Esophagus muscularis mucosa (tissue), 4 donors: ENCODE data around the gene ERBB2. TPM values are rescaled to one million over a fixed set of nuclear protein-coding genes. Genes with fewer than 3 reads are reported as not detected.

ENCODE experiments used
- DNase-seq: peaks from one replicate; pipeline ENCODE4 v3.0.0-alpha.2; 2017; ENCODE audit errors: extremely low spot score
- H3K27ac ChIP-seq, 4 donors: fragments of 200-600 bp; sonication (generic); replicated peaks in 1 of 4; 1 replicate in 3 of 4; 2 replicates in 1 of 4; pipeline ENCODE4 v1.5.1; 2016 to 2019; ENCODE audit warnings: mild to moderate bottlenecking in 1 of 4
- H3K27me3 ChIP-seq, 4 donors: fragments of 200-600 bp; sonication (generic); one replicate each; pipeline versions ENCODE4 v1.5.1 to v1.6.0; 2016 to 2019
- H3K36me3 ChIP-seq, 4 donors: fragments of 200-600 bp; sonication (generic); one replicate each; pipeline ENCODE4 v1.5.1; 2016 to 2019
- H3K4me1 ChIP-seq, 4 donors: fragments of 200-600 bp; sonication (generic); one replicate each; pipeline ENCODE4 v1.5.1; 2016 to 2019
- H3K4me3 ChIP-seq, 4 donors: fragments of 200-600 bp; sonication (generic); 1 replicate in 2 of 4; 2 replicates in 2 of 4; pipeline ENCODE4 v1.5.1; 2016 to 2019; ENCODE audit warnings: mild to moderate bottlenecking in 4 of 4, moderate library complexity in 1 of 4
- H3K9me3 ChIP-seq, 4 donors: fragments of 200-600 bp; sonication (generic); 1 replicate in 3 of 4; 2 replicates in 1 of 4; pipeline ENCODE4 v1.5.1; 2016 to 2019
- EP300 ChIP-seq: sonication (generic); formaldehyde crosslinking; IDR thresholded peaks from one replicate; pipeline ENCODE4 v1.6.1; 2017; ENCODE audit warnings: antibody characterized with exemption
- POLR2A ChIP-seq: fragments of 450-650 bp; IDR thresholded peaks from one replicate; pipeline ENCODE4 v1.6.1; 2017; ENCODE audit warnings: antibody characterized with exemption, moderate library complexity, mild to moderate bottlenecking, low read depth
- POLR2AphosphoS5 ChIP-seq, 2 donors: sonication (generic); formaldehyde crosslinking; IDR thresholded peaks; one replicate each; pipeline ENCODE4 v1.6.1; 2017; ENCODE audit warnings: antibody characterized with exemption in 2 of 2
- WGBS: methylation state at CpG from one replicate; pipeline ENCODE4 v1.1.5; 2018; 5-methylcytosine and 5-hydroxymethylcytosine counted together
- intact Hi-C: fragments of 100-400 bp; cut with DNase I; formaldehyde crosslinking; loops from one replicate; pipeline ENCODE4 v1.15.1; 2023
- total RNA-seq, 4 donors: library from RNA; depleted of rRNA; stranded (reverse); fragments of >200 nt; gene quantifications; one replicate each; pipeline versions ENCODE4 v1.1.0 to v1.2.1, GENCODE V29; 2016
- TF ChIP-seq, protein P1 (sequence below), 3 experiments: fragments of 200-600 bp in 2 of 3; fragments of 450-650 bp in 1 of 3; sonication (generic) in 2 of 3; IDR thresholded peaks; one replicate each; pipeline ENCODE4 v1.5.1; 2017 to 2019; ENCODE audit warnings: antibody characterized with exemption in 3 of 3, mild to moderate bottlenecking in 2 of 3, moderate library complexity in 1 of 3

ERBB2 gene
- total RNA-seq, 4 donors from 2014 or later = 36.8 to 67.7 (median 57.7) TPM

DNA sequence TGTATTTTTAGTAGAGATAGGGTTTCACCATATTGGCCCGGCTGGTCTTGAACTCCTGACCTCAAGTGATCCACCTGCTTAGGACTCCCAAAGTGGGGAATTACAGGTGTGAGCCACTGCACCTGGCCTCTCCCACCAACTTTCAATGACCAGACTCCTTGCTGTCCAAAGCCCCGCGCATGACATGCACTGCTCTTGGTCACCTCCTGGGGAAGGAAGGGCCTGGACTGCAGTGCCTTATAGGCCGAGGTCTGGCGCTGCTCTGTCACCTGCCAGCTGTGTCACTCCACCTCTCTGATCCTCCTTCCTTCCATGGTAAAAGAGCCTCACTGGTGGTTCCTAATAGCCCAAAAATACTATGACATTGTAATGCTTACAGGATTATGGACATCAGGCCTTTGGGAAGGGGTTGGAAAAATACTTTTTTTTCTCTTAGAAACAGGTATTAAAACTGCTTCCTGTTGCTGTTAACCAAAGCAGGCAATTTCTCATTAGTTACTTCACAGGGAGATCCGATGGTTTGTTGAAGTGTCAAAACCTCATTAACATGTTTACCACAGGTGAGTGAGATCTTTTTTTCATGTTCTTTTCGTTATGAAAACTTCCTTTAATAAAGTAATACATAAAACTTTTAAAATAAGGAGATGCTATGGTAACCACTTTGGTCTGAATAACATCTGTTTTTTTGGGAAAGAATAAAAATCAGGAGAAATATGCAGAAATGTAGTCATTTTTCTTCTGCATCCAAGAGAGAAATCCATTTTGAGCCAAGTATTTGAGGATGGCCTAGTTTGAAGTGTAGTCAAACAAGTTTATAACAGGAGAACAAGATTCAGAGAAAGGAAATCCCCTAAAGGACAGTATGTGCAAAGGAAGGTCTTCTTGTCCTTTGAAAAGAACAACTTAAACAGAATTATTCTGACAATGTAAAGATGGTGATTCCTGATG lies 73.4 kb downstream of the ERBB2 start:
- intact Hi-C loops = no loop called here
- no peaks in the 10 kb centered on the region for H3K4me1 ChIP-seq
- no peak for TF ChIP-seq POLR2AphosphoS5 (IDR thresholded peaks at IDR 0.05)
- TF ChIP-seq EP300 = no peak
- TF ChIP-seq POLR2A = no peak
- TF ChIP-seq, protein P1, sequence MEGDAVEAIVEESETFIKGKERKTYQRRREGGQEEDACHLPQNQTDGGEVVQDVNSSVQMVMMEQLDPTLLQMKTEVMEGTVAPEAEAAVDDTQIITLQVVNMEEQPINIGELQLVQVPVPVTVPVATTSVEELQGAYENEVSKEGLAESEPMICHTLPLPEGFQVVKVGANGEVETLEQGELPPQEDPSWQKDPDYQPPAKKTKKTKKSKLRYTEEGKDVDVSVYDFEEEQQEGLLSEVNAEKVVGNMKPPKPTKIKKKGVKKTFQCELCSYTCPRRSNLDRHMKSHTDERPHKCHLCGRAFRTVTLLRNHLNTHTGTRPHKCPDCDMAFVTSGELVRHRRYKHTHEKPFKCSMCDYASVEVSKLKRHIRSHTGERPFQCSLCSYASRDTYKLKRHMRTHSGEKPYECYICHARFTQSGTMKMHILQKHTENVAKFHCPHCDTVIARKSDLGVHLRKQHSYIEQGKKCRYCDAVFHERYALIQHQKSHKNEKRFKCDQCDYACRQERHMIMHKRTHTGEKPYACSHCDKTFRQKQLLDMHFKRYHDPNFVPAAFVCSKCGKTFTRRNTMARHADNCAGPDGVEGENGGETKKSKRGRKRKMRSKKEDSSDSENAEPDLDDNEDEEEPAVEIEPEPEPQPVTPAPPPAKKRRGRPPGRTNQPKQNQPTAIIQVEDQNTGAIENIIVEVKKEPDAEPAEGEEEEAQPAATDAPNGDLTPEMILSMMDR (IDR thresholded peaks at IDR 0.05) = no peak
- no peak overlapping the region for H3K4me3 ChIP-seq
- no peak for DNase-seq
- H3K9me3 ChIP-seq = no peaks in the 10 kb centered on the region
- no peaks in the 10 kb centered on the region for H3K36me3 ChIP-seq
- 84% methylated on average over 7 of the region's 7 CpGs for WGBS
- no peak overlapping the region for H3K27ac ChIP-seq
- H3K27me3 ChIP-seq = peaks cover 0 to 39% (median 0%) of the 10 kb centered on the region in 4 donors

DNA sequence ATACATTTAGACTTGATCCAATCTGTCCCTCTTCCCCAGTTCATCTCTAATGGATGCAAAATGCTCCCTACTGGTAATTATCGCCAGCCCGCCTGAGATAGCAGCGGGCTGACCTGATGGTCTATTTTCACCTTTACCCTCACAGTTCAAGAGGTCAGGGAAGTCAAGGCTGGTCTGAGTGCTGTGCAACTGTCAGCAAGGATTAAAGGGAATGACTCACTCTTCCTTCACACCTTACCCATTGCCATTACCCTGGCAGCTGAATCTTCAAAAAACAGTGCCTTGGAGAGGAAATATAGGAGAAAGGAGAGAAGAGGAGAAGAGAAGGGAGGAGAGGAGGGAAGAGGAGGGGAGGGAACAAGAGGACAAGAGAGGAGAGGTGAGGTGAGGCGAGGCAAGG lies 74.2 kb downstream of the ERBB2 start:
- no peak for DNase-seq
- no peak for TF ChIP-seq POLR2A
- no peak for TF ChIP-seq POLR2AphosphoS5 (IDR thresholded peaks at IDR 0.05)
- no peak for TF ChIP-seq EP300
- TF ChIP-seq, protein P1 (IDR thresholded peaks at IDR 0.05) = no peak
- WGBS = 64% methylated on average over 4 of the region's 4 CpGs

DNA sequence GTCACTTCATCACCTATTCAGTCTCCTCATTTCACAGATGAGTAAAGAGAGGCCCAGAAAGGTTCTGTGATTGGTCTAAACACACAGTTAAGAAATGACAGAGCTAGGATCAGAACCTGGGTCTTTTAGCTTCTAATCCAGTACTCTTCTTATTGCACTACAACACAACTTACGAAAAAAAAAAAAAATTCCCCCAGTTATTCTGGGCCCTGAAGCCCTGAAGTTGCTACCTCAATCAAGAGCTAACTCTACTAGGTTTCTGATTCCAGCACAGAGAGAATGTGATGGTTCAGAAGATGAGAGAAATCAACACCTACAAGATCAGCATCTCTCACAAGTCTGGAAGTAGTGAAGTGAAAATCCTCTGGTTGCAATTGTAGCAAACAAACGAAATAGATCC lies 75.2 kb downstream of the ERBB2 start:
- Histone ChIP-seq H3K4me3 (no peak overlapping the region), H3K27me3 (peaks cover 0 to 56% (median 0%) of the 10 kb centered on the region in 4 donors), H3K4me1 (no peaks in the 10 kb centered on the region), H3K36me3 (no peaks in the 10 kb centered on the region), H3K9me3 (no peaks in the 10 kb centered on the region), H3K27ac (no peak overlapping the region)
- intact Hi-C loops = no loop called here
- 78% methylated on average over 2 of the region's 2 CpGs for WGBS
- no peak for TF ChIP-seq EP300
- no peak for TF ChIP-seq POLR2A
- no peak for TF ChIP-seq POLR2AphosphoS5 (IDR thresholded peaks at IDR 0.05)
- TF ChIP-seq, protein P1 (IDR thresholded peaks at IDR 0.05) = no peak
- DNase-seq = no peak

More for the DNA sequence above, 74.2 kb downstream of the ERBB2 start:
- no peaks in the 10 kb centered on the region for H3K4me1 ChIP-seq
- no peak overlapping the region for H3K27ac ChIP-seq
- no peaks in the 10 kb centered on the region for H3K9me3 ChIP-seq
- H3K36me3 ChIP-seq = no peaks in the 10 kb centered on the region
- intact Hi-C loops = no loop called here
- H3K27me3 ChIP-seq = peaks cover 0 to 47% (median 0%) of the 10 kb centered on the region in 4 donors
- H3K4me3 ChIP-seq = no peak overlapping the region

DNA sequence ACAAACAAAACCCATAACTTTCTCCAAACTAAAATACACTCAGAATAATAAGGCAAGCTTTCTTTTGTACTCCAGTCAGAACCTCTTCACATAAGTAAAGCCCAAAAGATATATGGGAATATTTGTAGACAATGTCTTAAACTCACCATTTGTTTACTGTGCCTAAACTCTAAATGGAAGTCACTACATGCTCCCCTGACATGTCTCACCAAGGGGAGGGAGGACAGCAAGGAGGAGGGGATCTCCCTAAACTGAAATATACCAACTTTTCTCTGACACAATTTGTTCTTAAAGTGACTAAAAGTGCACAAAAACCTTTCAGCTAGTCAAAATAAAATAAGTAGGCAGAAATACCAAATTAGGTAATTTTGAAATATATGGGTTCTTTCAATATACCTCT lies 76.4 kb downstream of the ERBB2 start:
- Histone ChIP-seq H3K27ac (no peak overlapping the region), H3K4me1 (no peaks in the 10 kb centered on the region), H3K27me3 (peaks cover 0 to 62% (median 0%) of the 10 kb centered on the region in 4 donors), H3K4me3 (no peak overlapping the region), H3K9me3 (no peaks in the 10 kb centered on the region), H3K36me3 (no peaks in the 10 kb centered on the region)
- no peak for DNase-seq
- intact Hi-C loops = no loop called here
- TF ChIP-seq POLR2A (no peak), EP300 (no peak), POLR2AphosphoS5 (IDR thresholded peaks at IDR 0.05) (no peak)
- TF ChIP-seq, protein P1 (IDR thresholded peaks at IDR 0.05) = no peak
